Head of caudate nucleus (tissue), 42 donors: ENCODE measurements around the gene PLCXD3.

Experiments used
- DNase-seq, 42 donors: peaks; one replicate each; pipeline versions ENCODE4 v3.0.0 to v3.0.0-alpha.2; 2020 to 2021; ENCODE audit warnings: mixed read lengths in 7 of 42
- intact Hi-C: fragments of 100-400 bp; cut with DNase I; formaldehyde crosslinking; loops from one replicate; pipeline ENCODE4 v1.15.0; 2022

The PLCXD3 gene

GRCh38 chr5:41420492-41421067 is 89.8 kb downstream of the PLCXD3 start:
- intact Hi-C loops: no loop called here
- DNase-seq: no peak

- intact Hi-C loops: no loop called here
- DNase-seq: no peak
Measured at GRCh38 chr5:41418220-41419031, 92.0 kb downstream of the PLCXD3 start.

GRCh38 chr5:41416336-41416735 is 94.1 kb downstream of the PLCXD3 start:
- intact Hi-C loops: no loop called here
- no peak for DNase-seq

GRCh38 chr5:41415242-41415641 is 95.2 kb downstream of the PLCXD3 start:
- DNase-seq: no peak
- intact Hi-C loops: no loop called here

- DNase-seq: no peak
- intact Hi-C loops: no loop called here
Measured at GRCh38 chr5:41414598-41414997, 95.8 kb downstream of the PLCXD3 start.

GRCh38 chr5:41413074-41413473 is 97.3 kb downstream of the PLCXD3 start:
- intact Hi-C loops: no loop called here
- no peak for DNase-seq

GRCh38 chr5:41412496-41412895 is 97.9 kb downstream of the PLCXD3 start:
- no peak for DNase-seq
- intact Hi-C loops: no loop called here

GRCh38 chr5:41410737-41411136 is 99.7 kb downstream of the PLCXD3 start:
- no peak for DNase-seq
- intact Hi-C loops: no loop called here

GRCh38 chr5:41410307-41410706 is 100.1 kb downstream of the PLCXD3 start:
- intact Hi-C loops: no loop called here

GRCh38 chr5:41408676-41409443 is 101.5 kb downstream of the PLCXD3 start:
- intact Hi-C loops: no loop called here
- DNase-seq: no peak

More at GRCh38 chr5:41410307-41410706, 100.1 kb downstream of the PLCXD3 start:
- no peak for DNase-seq

- intact Hi-C loops: no loop called here
Measured at GRCh38 chr5:41406936-41407335, 103.5 kb downstream of the PLCXD3 start.

GRCh38 chr5:41406424-41406823 is 104.0 kb downstream of the PLCXD3 start:
- intact Hi-C loops: no loop called here
- no peak for DNase-seq

More at GRCh38 chr5:41406936-41407335, 103.5 kb downstream of the PLCXD3 start:
- DNase-seq: no peak

- no peak for DNase-seq
- intact Hi-C loops: no loop called here
Measured at GRCh38 chr5:41404757-41405156, 105.6 kb downstream of the PLCXD3 start.

- DNase-seq: no peak
- intact Hi-C loops: no loop called here
Measured at GRCh38 chr5:41403846-41404245, 106.6 kb downstream of the PLCXD3 start.

- intact Hi-C loops: no loop called here
- no peak for DNase-seq
Measured at GRCh38 chr5:41402845-41403244, 107.6 kb downstream of the PLCXD3 start.

- no peak for DNase-seq
- intact Hi-C loops: no loop called here
Measured at GRCh38 chr5:41399839-41400238, 110.6 kb downstream of the PLCXD3 start.

- intact Hi-C loops: no loop called here
- DNase-seq: no peak
Measured at GRCh38 chr5:41392016-41392415, 118.4 kb downstream of the PLCXD3 start.

GRCh38 chr5:41374631-41375030 is 135.8 kb downstream of the PLCXD3 start:
- intact Hi-C loops: no loop called here
- DNase-seq: no peak

- DNase-seq: no peak
- intact Hi-C loops: no loop called here
Measured at GRCh38 chr5:41373230-41373629, 137.2 kb downstream of the PLCXD3 start.

- intact Hi-C loops: no loop called here
- no peak for DNase-seq
Measured at GRCh38 chr5:41371738-41372137, 138.7 kb downstream of the PLCXD3 start.
